Endothelial cell of umbilical vein (primary cell): Measurements from ENCODE around the gene EPN2. TPM values are rescaled to one million over a fixed set of nuclear protein-coding genes. Genes with fewer than 3 reads are reported as not detected.
"Not testable (repeated sequence)": the region's sequence is repeated elsewhere in the genome, so short reads cannot be mapped to it uniquely, and the experiment has no call there.

Experiments used
- Bru-seq: library from RNA; stranded (reverse); fragments of 400-500 nt; gene quantifications from one replicate; lab custom pipeline; 2021; lab: Mats Ljungman, UMichigan
- BruChase-seq, 2 experiments: library from RNA; stranded (reverse); fragments of 400-500 nt; gene quantifications; one replicate each; lab custom pipeline; 2021; lab: Mats Ljungman, UMichigan
- BruUV-seq: library from RNA; stranded (reverse); fragments of 400-500 nt; replicated peaks from 2 replicates; lab custom pipeline; 2021; lab: Mats Ljungman, UMichigan
- CTCF ChIA-PET: fragments of 300-600, 350-600 bp; sonication (Branson Sonifier 250); formaldehyde crosslinking; loops from one replicate; lab custom pipeline; 2021; ENCODE audit warnings: antibody characterized with exemption, inconsistent platforms; lab: Charles Lee
- POLR2A ChIA-PET: fragments of 300-600, 350-600 bp; sonication (Branson Sonifier 250); formaldehyde crosslinking; loops from one replicate; lab custom pipeline; 2021; ENCODE audit warnings: antibody characterized with exemption, inconsistent platforms; lab: Charles Lee
- DNase-seq: peaks from one replicate; pipeline ENCODE4 v3.0.0-alpha.2; 2011; ENCODE audit warnings: low read depth, low spot score
- FAIRE-seq: peaks from 2 replicates; lab custom pipeline; 2011; peaks lifted over from hg19 to GRCh38; lab: Jason Lieb, UNC
- H2AFZ ChIP-seq: 2 replicates; pipeline ENCODE4 v1.6.0; 2012; ENCODE audit warnings: low read depth, low read length, control low read depth, inconsistent platforms
- H3K27ac ChIP-seq: 2 replicates; pipeline ENCODE4 v1.5.1; 2011; ENCODE audit warnings: low read depth, mild to moderate bottlenecking, control low read depth, low read length, moderate library complexity; ENCODE audit not compliant: insufficient read depth
- H3K27me3 ChIP-seq, 2 experiments: 2 replicates each; pipeline versions ENCODE4 v1.6.0 to v1.6.1; 2011; ENCODE audit warnings: low read length in 2 of 2, mixed read lengths in 1 of 2; ENCODE audit not compliant: control insufficient read depth in 2 of 2, insufficient read depth in 2 of 2
- H3K36me3 ChIP-seq, 2 experiments: 2 replicates in 1 of 2; 3 replicates in 1 of 2; pipeline ENCODE4 v1.5.1; 2011; ENCODE audit warnings: low read length in 2 of 2, mild to moderate bottlenecking in 1 of 2, moderate library complexity in 1 of 2; ENCODE audit not compliant: control insufficient read depth in 2 of 2, insufficient read depth in 2 of 2; ENCODE audit errors: extremely low read depth in 1 of 2
- H3K4me1 ChIP-seq: 3 replicates; pipeline ENCODE4 v1.5.1; 2011; ENCODE audit warnings: mild to moderate bottlenecking, low read length; ENCODE audit not compliant: control insufficient read depth, insufficient read depth; ENCODE audit errors: extremely low read depth
- H3K4me2 ChIP-seq: 2 replicates; pipeline ENCODE4 v1.6.1; 2011; ENCODE audit warnings: low read length, control low read depth, mixed read lengths; ENCODE audit not compliant: insufficient read depth
- H3K4me3 ChIP-seq, 3 experiments: fragments of 200-600 bp in 1 of 3; sonication (generic), shearing (Covaris generic) in 1 of 3; replicated peaks in 1 of 3; 2 replicates each; pipeline ENCODE4 v1.5.1; 2011 to 2016; ENCODE audit warnings: control low read depth in 3 of 3, low read length in 3 of 3, mild to moderate bottlenecking in 2 of 3, inconsistent platforms in 1 of 3, low read depth in 1 of 3, moderate library complexity in 1 of 3; ENCODE audit not compliant: insufficient read depth in 1 of 3
- H3K79me2 ChIP-seq: 2 replicates; pipeline ENCODE4 v1.6.0; 2012; ENCODE audit warnings: low read length, inconsistent platforms; ENCODE audit not compliant: control insufficient read depth, insufficient read depth
- H3K9ac ChIP-seq: replicated peaks from 2 replicates; pipeline ENCODE3; 2011; ENCODE audit warnings: low read length, control low read depth; ENCODE audit not compliant: insufficient read depth; ENCODE audit errors: extremely low read depth
- H3K9me1 ChIP-seq: replicated peaks from 3 replicates; pipeline ENCODE4 v1.6.0; 2011; ENCODE audit warnings: mild to moderate bottlenecking, low read length; ENCODE audit not compliant: control insufficient read depth, insufficient read depth; ENCODE audit errors: extremely low read depth
- H3K9me3 ChIP-seq: replicated peaks from 2 replicates; pipeline ENCODE4 v1.5.1; 2012; ENCODE audit warnings: low read length, inconsistent platforms; ENCODE audit not compliant: control insufficient read depth, insufficient read depth
- H4K20me1 ChIP-seq: replicated peaks from 2 replicates; pipeline ENCODE3; 2011; ENCODE audit warnings: mild to moderate bottlenecking, low read length; ENCODE audit not compliant: control insufficient read depth, insufficient read depth; ENCODE audit errors: extremely low read depth
- dilution Hi-C: fragments of 300-500 bp; cut with MboI; formaldehyde crosslinking; loops from one replicate; pipeline ENCODE4 v1.15.0; 2019; ENCODE audit warnings: low sequenced_read_pairs; ENCODE audit not compliant: extremely low pct_ligation_motif_present
- intact Hi-C: fragments of 100-400 bp; cut with micrococcal nuclease; formaldehyde crosslinking; loops from one replicate; pipeline ENCODE4 v1.10.0; 2022
- long read RNA-seq: library from polyadenylated mRNA; stranded (forward); transcript quantifications from one replicate; pipeline ENCODE4 v2.0.0, GENCODE V29; 2021
- polyA minus RNA-seq, 3 experiments: library from RNA; depleted of rRNA, polyadenylated mRNA; stranded (reverse); fragments of >200 nt; gene quantifications; 1 replicate in 1 of 3; 2 replicates in 2 of 3; pipeline ENCODE4 v1.2.3, GENCODE V29; 2011
- polyA plus RNA-seq, 4 experiments: library from polyadenylated mRNA; depleted of rRNA in 3 of 4; stranded (reverse) in 3 of 4; unstranded in 1 of 4; fragments of >200 nt; gene quantifications; 2 replicates each; pipeline versions ENCODE4 v1.2.1 to v1.2.3, GENCODE V29; 2011 to 2012; ENCODE audit warnings: missing spikeins in 1 of 4
- total RNA-seq: library from RNA; stranded (reverse); gene quantifications from 2 replicates; pipeline ENCODE4 v1.2.3, GENCODE V29; 2021

EPN2 gene
- total RNA-seq: 55.3 and 70.5 TPM in 2 replicates
- polyA plus RNA-seq: 39.6 and 40.3 TPM in 2 replicates
- 32.3 and 33.2 TPM in 2 replicates for polyA plus RNA-seq (2011; cell fraction: cytosol; rRNA removed)
- 70.5 and 72.9 TPM in 2 replicates for polyA plus RNA-seq (2011; cell fraction: nucleus; rRNA removed)
- polyA plus RNA-seq (2012): 54.8 and 59.3 TPM in 2 replicates
- 60.8 and 104 TPM in 2 replicates for polyA minus RNA-seq
- 16.4 TPM for polyA minus RNA-seq (2011; cell fraction: cytosol; rRNA and poly(A)+ RNA removed)
- polyA minus RNA-seq (2011; cell fraction: nucleus; rRNA and poly(A)+ RNA removed): 52.7 and 59.7 TPM in 2 replicates
- Bru-seq, nascent RNA: percentile 79 among the genes with signal in this experiment
- BruChase-seq, experiment 1, labeled RNA remaining after a 6-hour chase: percentile 90 among the genes with signal in this experiment
- BruChase-seq, experiment 2, labeled RNA remaining after a 2-hour chase: percentile 92 among the genes with signal in this experiment
- long read RNA-seq, full-length matches to known transcripts: 26 of 75 reads
- long read RNA-seq, partial matches to known transcripts: 4 of 75 reads
- long read RNA-seq, other reads (novel, unspliced or antisense): 45 of 75 reads

DNA sequence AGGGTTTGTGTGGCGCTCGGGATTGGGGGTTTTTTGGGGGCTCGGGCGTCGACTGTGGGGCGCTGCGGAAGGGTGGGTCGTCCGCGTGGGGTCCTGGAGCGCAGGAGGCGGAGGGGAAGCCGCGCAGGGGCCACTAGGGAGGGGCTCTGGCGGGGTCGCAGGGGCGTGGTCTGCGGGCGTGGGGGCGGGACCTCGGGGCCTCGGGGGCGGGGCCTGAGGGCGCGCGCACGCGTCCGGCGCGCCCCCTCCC is at the start of gene EPN2:
EPN2 (plus strand) TSS at position 228 of the 250 bp plus-strand sequence. CDS start 45,754 bp downstream, outside the sequence.
- H3K9me1 ChIP-seq, H3K36me3 ChIP-seq, intact Hi-C loops, H3K4me1 ChIP-seq, BruUV-seq, H4K20me1 ChIP-seq, H3K9me3 ChIP-seq, dilution Hi-C loops, POLR2A ChIA-PET, CTCF ChIA-PET, H3K27me3 ChIP-seq: not testable (repeated sequence)
- DNase-seq (peak; percentile 60), FAIRE-seq (peak; percentile 26)
- Histone ChIP-seq H3K4me2 (peak within 1 kb of the TSS; percentile 83), H2AFZ (peak within 1 kb of the TSS; percentile 57), H3K79me2 (peaks cover 36% of the 10 kb centered on the region), H3K27ac (peak within 1 kb of the TSS; percentile 33), H3K4me3 (peak within 1 kb of the TSS; percentile 78 to 98 (median 80)), H3K9ac (peak within 1 kb of the TSS; percentile 55)

GRCh38 chr17:19187883-19188869 is 49.0 kb upstream of the EPN2 start:
- H3K27me3 ChIP-seq, H3K4me2 ChIP-seq, H3K9ac ChIP-seq, intact Hi-C loops, H3K9me1 ChIP-seq, FAIRE-seq, H3K27ac ChIP-seq, H3K79me2 ChIP-seq, H3K9me3 ChIP-seq, dilution Hi-C loops, DNase-seq, H3K4me3 ChIP-seq, H2AFZ ChIP-seq, POLR2A ChIA-PET, CTCF ChIA-PET, H3K4me1 ChIP-seq, H4K20me1 ChIP-seq, H3K36me3 ChIP-seq: not testable (repeated sequence)
- BruUV-seq: TSS peak; percentile 100

DNA sequence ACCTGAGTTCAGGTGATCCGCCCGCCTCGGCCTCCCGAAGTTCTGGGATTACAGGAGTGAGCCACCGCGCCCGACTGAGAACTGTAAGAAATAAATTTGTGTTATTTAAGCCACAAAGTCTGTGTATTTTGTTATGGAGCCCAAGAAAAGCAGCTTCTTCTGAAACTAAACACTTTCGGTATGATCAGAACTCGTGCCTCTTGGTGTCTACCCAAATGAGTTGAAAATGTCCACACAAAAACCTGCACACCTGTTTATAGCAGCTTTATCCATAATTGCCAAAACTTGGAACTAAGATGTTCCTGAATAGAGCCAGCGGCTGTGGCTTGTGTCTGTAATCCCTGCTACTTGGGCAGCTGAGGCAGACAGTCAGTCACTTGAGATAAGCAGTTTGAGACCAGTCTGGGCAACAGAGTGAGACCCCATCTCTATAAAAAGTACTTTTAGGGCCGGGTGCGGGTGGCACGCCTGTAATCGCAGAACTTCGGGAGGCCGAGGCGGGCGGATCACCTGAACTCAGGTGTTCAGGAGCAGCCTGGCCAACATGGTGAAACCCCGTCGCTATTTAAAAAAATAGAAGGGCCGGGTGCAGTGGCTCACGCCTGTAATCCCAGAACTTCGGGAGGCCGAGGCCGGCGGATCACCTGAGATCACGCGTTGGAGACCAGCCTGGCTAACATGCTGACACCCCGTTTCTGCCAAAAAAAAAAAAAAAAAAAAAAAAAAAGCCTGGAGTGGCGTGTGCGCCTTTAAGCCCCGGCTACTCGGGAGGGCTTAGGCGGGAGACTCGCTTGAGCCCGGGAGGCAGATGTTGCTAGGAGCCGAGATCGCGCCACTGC is 48.1 kb upstream of the EPN2 start:
- DNase-seq, intact Hi-C loops, H3K27ac ChIP-seq, H3K9me1 ChIP-seq, H3K4me1 ChIP-seq, H3K4me3 ChIP-seq, BruUV-seq, H4K20me1 ChIP-seq, CTCF ChIA-PET, H3K27me3 ChIP-seq, H3K4me2 ChIP-seq, H3K79me2 ChIP-seq, FAIRE-seq, H3K36me3 ChIP-seq, H2AFZ ChIP-seq, dilution Hi-C loops, POLR2A ChIA-PET, H3K9ac ChIP-seq, H3K9me3 ChIP-seq: not testable (repeated sequence)
